Esophagus squamous epithelium (tissue), 5 donors: ENCODE data around the gene LYZL1. TPM values are rescaled to one million over a fixed set of nuclear protein-coding genes. Genes with fewer than 3 reads are reported as not detected.

Experiments used
- DNase-seq: peaks from one replicate; lab custom pipeline; 2025; lab: John Stamatoyannopoulos, UW
- H3K27ac ChIP-seq, 4 donors: fragments of 200-600 bp; sonication (generic); one replicate each; pipeline ENCODE4 v1.5.1; 2016 to 2019; ENCODE audit warnings: mild to moderate bottlenecking in 1 of 4
- H3K27me3 ChIP-seq, 4 donors: fragments of 200-600 bp; sonication (generic); 1 replicate in 3 of 4; 2 replicates in 1 of 4; pipeline versions ENCODE4 v1.5.1 to v1.6.0; 2017 to 2021; ENCODE audit warnings: antibody characterized with exemption in 1 of 4
- H3K36me3 ChIP-seq, 3 donors: fragments of 200-600 bp; sonication (generic); one replicate each; pipeline ENCODE4 v1.5.1; 2016 to 2019
- H3K4me1 ChIP-seq, 3 donors: fragments of 200-600 bp; sonication (generic); one replicate each; pipeline ENCODE4 v1.5.1; 2017 to 2019
- H3K4me3 ChIP-seq, 4 donors: fragments of 200-600 bp; sonication (generic); 1 replicate in 3 of 4; 2 replicates in 1 of 4; pipeline ENCODE4 v1.5.1; 2016 to 2019; ENCODE audit warnings: mild to moderate bottlenecking in 2 of 4, moderate library complexity in 1 of 4
- H3K9me3 ChIP-seq, 3 donors: fragments of 200-600 bp; sonication (generic); one replicate each; pipeline ENCODE4 v1.5.1; 2016 to 2019
- CTCF ChIP-seq, 6 experiments: fragments of 450-650 bp in 4 of 6; fragments of 200-600 bp in 2 of 6; sonication (generic) in 2 of 6; IDR thresholded peaks; one replicate each; pipeline ENCODE4 v1.5.1; 2016 to 2019; ENCODE audit warnings: antibody characterized with exemption in 6 of 6, mild to moderate bottlenecking in 4 of 6, moderate library complexity in 4 of 6
- POLR2A ChIP-seq, 4 donors: fragments of 450-650 bp; IDR thresholded peaks; one replicate each; pipeline ENCODE4 v1.6.1; 2017; ENCODE audit warnings: antibody characterized with exemption in 4 of 4, mild to moderate bottlenecking in 4 of 4, moderate library complexity in 3 of 4
- WGBS, 2 donors: methylation state at CpG; one replicate each; pipeline ENCODE4 v1.1.5; 2018; 5-methylcytosine and 5-hydroxymethylcytosine counted together
- intact Hi-C: fragments of 100-400 bp; cut with DNase I; formaldehyde crosslinking; loops from one replicate; pipeline ENCODE4 v1.15.0; 2022
- total RNA-seq, 4 donors: library from RNA; depleted of rRNA; stranded (reverse); fragments of >200 nt; gene quantifications; one replicate each; pipeline ENCODE4 v1.1.0, GENCODE V29; 2016
- donor health status: DM: yes; HTN: yes; CAD: no.

LYZL1 gene
- total RNA-seq, 4 donors from 2014 or later: not detected

GRCh38 chr10:29269486-29269885 lies 19.4 kb upstream of the LYZL1 start:
- intact Hi-C loops: no loop called here
- no peak for DNase-seq

GRCh38 chr10:29270883-29271282 lies 18.0 kb upstream of the LYZL1 start:
- H3K27ac ChIP-seq: no peak overlapping the region

More at GRCh38 chr10:29269486-29269885, 19.4 kb upstream of the LYZL1 start:
- no peak overlapping the region for H3K4me3 ChIP-seq
- H3K27ac ChIP-seq: no peak overlapping the region
- H3K4me1 ChIP-seq: no peaks in the 10 kb centered on the region
- 77 to 81% methylated on average over 8 of the region's 8 CpGs for WGBS, 2 donors
- H3K27me3 ChIP-seq: no peaks in the 10 kb centered on the region
- H3K36me3 ChIP-seq: no peaks in the 10 kb centered on the region
- TF ChIP-seq POLR2A (IDR thresholded peaks at IDR 0.05) (no peak), CTCF (IDR thresholded peaks at IDR 0.05) (no peak)
- no peaks in the 10 kb centered on the region for H3K9me3 ChIP-seq

GRCh38 chr10:29271877-29272276 lies 17.0 kb upstream of the LYZL1 start:
- no peaks in the 10 kb centered on the region for H3K9me3 ChIP-seq
- no peak overlapping the region for H3K4me3 ChIP-seq
- intact Hi-C loops: no loop called here
- no peak for DNase-seq
- no peak for TF ChIP-seq CTCF (IDR thresholded peaks at IDR 0.05)
- no peak for TF ChIP-seq POLR2A (IDR thresholded peaks at IDR 0.05)
- 54 to 56% methylated on average over 2 of the region's 2 CpGs for WGBS, 2 donors
- H3K27me3 ChIP-seq: no peaks in the 10 kb centered on the region
- no peaks in the 10 kb centered on the region for H3K36me3 ChIP-seq
- no peak overlapping the region for H3K27ac ChIP-seq
- H3K4me1 ChIP-seq: no peaks in the 10 kb centered on the region

More at GRCh38 chr10:29270883-29271282, 18.0 kb upstream of the LYZL1 start:
- Histone ChIP-seq H3K4me3 (no peak overlapping the region), H3K36me3 (no peaks in the 10 kb centered on the region), H3K27me3 (no peaks in the 10 kb centered on the region), H3K4me1 (no peaks in the 10 kb centered on the region), H3K9me3 (no peaks in the 10 kb centered on the region)
- intact Hi-C loops: no loop called here
- no peak for TF ChIP-seq CTCF (IDR thresholded peaks at IDR 0.05)
- no peak for TF ChIP-seq POLR2A (IDR thresholded peaks at IDR 0.05)
- no peak for DNase-seq

- no peaks in the 10 kb centered on the region for H3K27me3 ChIP-seq
- no peak for DNase-seq
- no peaks in the 10 kb centered on the region for H3K4me1 ChIP-seq
- H3K27ac ChIP-seq: no peak overlapping the region
- intact Hi-C loops: no loop called here
- H3K4me3 ChIP-seq: no peak overlapping the region
- H3K9me3 ChIP-seq: no peaks in the 10 kb centered on the region
- 30 to 33% methylated on average over 2 to 5 of the region's 5 CpGs for WGBS, 2 donors
- no peaks in the 10 kb centered on the region for H3K36me3 ChIP-seq
- TF ChIP-seq POLR2A (IDR thresholded peaks at IDR 0.05) (no peak), CTCF (IDR thresholded peaks at IDR 0.05) (no peak)
Measured at GRCh38 chr10:29273478-29273877, 15.4 kb upstream of the LYZL1 start.

- Histone ChIP-seq H3K9me3 (no peaks in the 10 kb centered on the region), H3K36me3 (no peaks in the 10 kb centered on the region), H3K27me3 (no peaks in the 10 kb centered on the region), H3K27ac (no peak overlapping the region), H3K4me3 (no peak overlapping the region), H3K4me1 (no peaks in the 10 kb centered on the region)
- WGBS, 2 donors: 74 to 82% methylated on average over 6 of the region's 6 CpGs
- intact Hi-C loops: no loop called here
- DNase-seq: no peak
- TF ChIP-seq POLR2A (IDR thresholded peaks at IDR 0.05): no peak
- TF ChIP-seq CTCF (IDR thresholded peaks at IDR 0.05): no peak
Measured at GRCh38 chr10:29276251-29276850, 12.5 kb upstream of the LYZL1 start.
